Panc1 (cell line): Measurements from ENCODE around the gene POU6F1. TPM values are rescaled to one million over a fixed set of nuclear protein-coding genes. Genes with fewer than 3 reads are reported as not detected.

Experiments used
- ATAC-seq: fragments of 200-7000 bp; cut with Tn5 transposase; 2 replicates; pipeline ENCODE4 v1.9.1; 2020; ENCODE audit warnings: mild to moderate bottlenecking, moderate library complexity
- BruUV-seq: library from RNA; stranded (reverse); fragments of 400-500 nt; replicated peaks from 2 replicates; lab custom pipeline; 2021; lab: Mats Ljungman, UMichigan
- CTCF ChIA-PET: fragments of 300-600 bp; sonication (Branson Sonifier 250); formaldehyde crosslinking; loops from one replicate; lab custom pipeline; 2022; ENCODE audit warnings: antibody characterized with exemption; lab: Charles Lee
- POLR2A ChIA-PET: fragments of 300-600 bp; sonication (Branson Sonifier 250); formaldehyde crosslinking; loops from one replicate; lab custom pipeline; 2022; ENCODE audit warnings: antibody characterized with exemption; lab: Charles Lee
- DNase-seq: peaks from one replicate; pipeline ENCODE4 v3.0.0-alpha.2; 2010; ENCODE audit warnings: low read depth, low spot score
- H3K27ac ChIP-seq: 2 replicates; pipeline ENCODE4 v1.5.1; 2011; ENCODE audit warnings: mild to moderate bottlenecking, low read length, inconsistent platforms
- H3K27me3 ChIP-seq: fragments of 200-500 bp; sonication (Bioruptor generic); 2 replicates; pipeline ENCODE4 v1.6.0; 2014; ENCODE audit warnings: low read length, inconsistent platforms; ENCODE audit not compliant: control insufficient read depth, insufficient read depth
- H3K36me3 ChIP-seq: fragments of 200-500 bp; sonication (Bioruptor generic); 2 replicates; pipeline ENCODE4 v1.5.1; 2014; ENCODE audit warnings: inconsistent platforms, mild to moderate bottlenecking, low read length, moderate library complexity; ENCODE audit not compliant: control insufficient read depth, insufficient read depth
- H3K4me1 ChIP-seq: 2 replicates; pipeline ENCODE4 v1.5.1; 2011; ENCODE audit warnings: inconsistent platforms, mild to moderate bottlenecking, low read length, moderate library complexity; ENCODE audit not compliant: control insufficient read depth, insufficient read depth
- H3K4me3 ChIP-seq, 2 experiments: 2 replicates each; pipeline ENCODE4 v1.5.1; 2011 to 2012; ENCODE audit warnings: low read depth in 2 of 2, low read length in 2 of 2, mild to moderate bottlenecking in 2 of 2, inconsistent platforms in 1 of 2, moderate library complexity in 1 of 2
- H3K9me3 ChIP-seq: fragments of 200-500 bp; sonication (Bioruptor generic); 2 replicates; pipeline ENCODE4 v1.5.1; 2014; ENCODE audit warnings: low read depth, mild to moderate bottlenecking, inconsistent platforms, low read length, moderate library complexity; ENCODE audit not compliant: control insufficient read depth, insufficient read depth
- CTCF ChIP-seq: fragments of 450-650 bp; IDR thresholded peaks from 2 replicates; pipeline ENCODE4 v1.5.1; 2017; ENCODE audit warnings: mild to moderate bottlenecking
- POLR2AphosphoS5 ChIP-seq: IDR thresholded peaks from 2 replicates; pipeline ENCODE4 v1.6.1; 2012; ENCODE audit warnings: mild to moderate bottlenecking, low read depth, low read length, moderate library complexity
- SIN3A ChIP-seq: IDR thresholded peaks from 2 replicates; pipeline ENCODE4 v1.6.1; 2012; ENCODE audit warnings: low read depth, mild to moderate bottlenecking, low read length, moderate library complexity, borderline replicate concordance; ENCODE audit not compliant: insufficient read depth
- TCF7L2 ChIP-seq: IDR thresholded peaks from 2 replicates; pipeline ENCODE4 v1.6.1; 2011; ENCODE audit warnings: mild to moderate bottlenecking, low read depth, low read length, inconsistent platforms
- in situ Hi-C: cut with HindIII; loops from 2 replicates; pipeline ENCODE4 v1.10.0; 2016; ENCODE audit warnings: low sequenced_read_pairs, low pct_unique_long_range_greater_than_20kb
- intact Hi-C: fragments of 100-400 bp; cut with micrococcal nuclease; formaldehyde crosslinking; loops from one replicate; pipeline ENCODE4 v1.10.0; 2022; ENCODE audit not compliant: unreplicated experiment
- total RNA-seq: library from RNA; stranded (reverse); gene quantifications from one replicate; pipeline ENCODE4 v1.2.1, GENCODE V29; 2021; ENCODE audit not compliant: unreplicated experiment
- TF ChIP-seq, protein P1 (sequence below), 2 experiments: IDR thresholded peaks; 2 replicates each; pipeline ENCODE4 v1.6.1; 2011 to 2012; ENCODE audit warnings: low read depth in 2 of 2, control low read depth in 1 of 2, low read length in 1 of 2, mild to moderate bottlenecking in 1 of 2, moderate library complexity in 1 of 2; ENCODE audit not compliant: insufficient read depth in 1 of 2

Gene POU6F1
- total RNA-seq, 1 experiment from 2014 or later = 3.1 TPM

- no peak for DNase-seq
- Histone ChIP-seq H3K27me3 (no peaks in the 10 kb centered on the region), H3K4me3 (no peak overlapping the region), H3K36me3 (no peaks in the 10 kb centered on the region), H3K9me3 (no peaks in the 10 kb centered on the region), H3K27ac (no peak overlapping the region), H3K4me1 (no peaks in the 10 kb centered on the region)
- TF ChIP-seq, protein P1, sequence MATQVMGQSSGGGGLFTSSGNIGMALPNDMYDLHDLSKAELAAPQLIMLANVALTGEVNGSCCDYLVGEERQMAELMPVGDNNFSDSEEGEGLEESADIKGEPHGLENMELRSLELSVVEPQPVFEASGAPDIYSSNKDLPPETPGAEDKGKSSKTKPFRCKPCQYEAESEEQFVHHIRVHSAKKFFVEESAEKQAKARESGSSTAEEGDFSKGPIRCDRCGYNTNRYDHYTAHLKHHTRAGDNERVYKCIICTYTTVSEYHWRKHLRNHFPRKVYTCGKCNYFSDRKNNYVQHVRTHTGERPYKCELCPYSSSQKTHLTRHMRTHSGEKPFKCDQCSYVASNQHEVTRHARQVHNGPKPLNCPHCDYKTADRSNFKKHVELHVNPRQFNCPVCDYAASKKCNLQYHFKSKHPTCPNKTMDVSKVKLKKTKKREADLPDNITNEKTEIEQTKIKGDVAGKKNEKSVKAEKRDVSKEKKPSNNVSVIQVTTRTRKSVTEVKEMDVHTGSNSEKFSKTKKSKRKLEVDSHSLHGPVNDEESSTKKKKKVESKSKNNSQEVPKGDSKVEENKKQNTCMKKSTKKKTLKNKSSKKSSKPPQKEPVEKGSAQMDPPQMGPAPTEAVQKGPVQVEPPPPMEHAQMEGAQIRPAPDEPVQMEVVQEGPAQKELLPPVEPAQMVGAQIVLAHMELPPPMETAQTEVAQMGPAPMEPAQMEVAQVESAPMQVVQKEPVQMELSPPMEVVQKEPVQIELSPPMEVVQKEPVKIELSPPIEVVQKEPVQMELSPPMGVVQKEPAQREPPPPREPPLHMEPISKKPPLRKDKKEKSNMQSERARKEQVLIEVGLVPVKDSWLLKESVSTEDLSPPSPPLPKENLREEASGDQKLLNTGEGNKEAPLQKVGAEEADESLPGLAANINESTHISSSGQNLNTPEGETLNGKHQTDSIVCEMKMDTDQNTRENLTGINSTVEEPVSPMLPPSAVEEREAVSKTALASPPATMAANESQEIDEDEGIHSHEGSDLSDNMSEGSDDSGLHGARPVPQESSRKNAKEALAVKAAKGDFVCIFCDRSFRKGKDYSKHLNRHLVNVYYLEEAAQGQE (IDR thresholded peaks at IDR 0.05; ENCODE audit: insufficient read depth in 1 of 2, low read depth in 2 of 2, low read length in 1 of 2) = no peak
- no peak for TF ChIP-seq POLR2AphosphoS5
- intact Hi-C loops (no loop called here), in situ Hi-C loops (no loop called here)
- BruUV-seq = no TSS peak
- peak; percentile 50; the same call in 1 of the 2 replicates for ATAC-seq
- CTCF ChIA-PET = no interaction called here
- POLR2A ChIA-PET = interaction anchor here (0.6 kb wide), 2 partner anchors 55 to 145 kb away, joined by 3 to 5 read pairs; no protein-coding TSS in a partner anchor
Measured at GRCh38 chr12:51188359-51189051, 29.4 kb downstream of the POU6F1 start.

DNA sequence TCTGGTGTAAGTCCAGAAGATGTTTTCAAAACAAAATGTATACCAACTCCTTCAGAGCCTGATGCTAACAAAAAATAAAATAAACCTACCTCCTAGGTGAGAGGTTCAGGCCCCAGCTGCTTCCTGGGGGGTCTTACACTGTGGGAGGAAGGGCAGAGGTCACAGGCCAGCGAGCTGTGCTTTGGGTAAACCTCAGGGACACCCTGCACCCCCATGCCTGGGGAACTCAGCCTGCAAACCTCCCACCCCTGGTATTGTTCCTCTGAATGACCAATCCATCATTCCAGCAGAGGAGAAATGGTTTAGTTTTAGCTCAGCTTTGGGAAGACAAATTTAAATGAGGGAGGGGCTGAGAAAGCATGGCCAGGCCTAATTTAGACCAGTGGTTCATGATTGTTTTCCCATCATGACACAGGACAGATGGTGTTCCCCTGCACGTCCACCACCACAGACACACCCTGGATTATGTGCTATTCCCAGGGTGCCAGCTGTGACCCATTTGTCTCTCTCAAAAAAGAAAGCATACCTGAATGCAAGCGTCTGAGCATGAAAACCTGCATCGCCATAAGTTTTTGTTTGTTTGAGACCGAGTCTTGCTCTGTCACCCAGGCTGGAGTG, 30.4 kb downstream of the POU6F1 start:
- H3K27ac ChIP-seq = no peak overlapping the region
- in situ Hi-C loops (no loop called here), intact Hi-C loops (no loop called here)
- no peaks in the 10 kb centered on the region for H3K36me3 ChIP-seq
- no peaks in the 10 kb centered on the region for H3K4me1 ChIP-seq
- H3K9me3 ChIP-seq = no peaks in the 10 kb centered on the region
- H3K4me3 ChIP-seq = no peak overlapping the region
- H3K27me3 ChIP-seq = no peaks in the 10 kb centered on the region
- POLR2A ChIA-PET = no interaction called here
- TF ChIP-seq SIN3A = no peak
- TF ChIP-seq TCF7L2 = no peak
- no peak for TF ChIP-seq POLR2AphosphoS5
- TF ChIP-seq CTCF = no peak
- TF ChIP-seq, protein P1 (IDR thresholded peaks at IDR 0.05; ENCODE audit: insufficient read depth in 1 of 2, low read depth in 2 of 2, low read length in 1 of 2) = no peak
- CTCF ChIA-PET = no interaction called here
- no TSS peak for BruUV-seq
- ATAC-seq (no peak), DNase-seq (no peak)
